HCT116 (cell line): ENCODE results near the gene COL5A1. TPM values are rescaled to one million over a fixed set of nuclear protein-coding genes. Genes with fewer than 3 reads are reported as not detected.

Experiments used
- ATAC-seq: fragments of 200-7000 bp; cut with Tn5 transposase; 2 replicates; pipeline ENCODE4 v1.9.1; 2020; ENCODE audit warnings: mild to moderate bottlenecking, moderate library complexity
- BruUV-seq: library from RNA; stranded (reverse); fragments of 400-500 nt; replicated peaks from 2 replicates; lab custom pipeline; 2021; lab: Mats Ljungman, UMichigan
- CTCF ChIA-PET: fragments of 300-600 bp; sonication (Branson Sonifier 250); formaldehyde crosslinking; loops from one replicate; lab custom pipeline; 2021; ENCODE audit warnings: antibody characterized with exemption; lab: Charles Lee
- POLR2A ChIA-PET: fragments of 300-600, 350-600 bp; sonication (Branson Sonifier 250); formaldehyde crosslinking; loops from one replicate; lab custom pipeline; 2021; ENCODE audit warnings: antibody characterized with exemption; lab: Charles Lee
- RAD21 ChIA-PET, 2 experiments: fragments of 300-600 bp; sonication (Branson Sonifier 250); formaldehyde crosslinking; loops; one replicate each; lab custom pipeline; 2023; ENCODE audit warnings: low total read pairs in 2 of 2; ENCODE audit not compliant: uncharacterized antibody in 2 of 2, unreplicated experiment in 2 of 2, low non-redundant PET in 1 of 2; lab: Charles Lee
- DNase-seq: peaks from one replicate; pipeline ENCODE4 v3.0.0-alpha.2; 2010; ENCODE audit warnings: low read depth, low spot score
- H2AFZ ChIP-seq: fragments of 200-600 bp; shearing (Covaris generic), sonication (generic); 2 replicates; pipeline ENCODE4 v1.6.1; 2017; ENCODE audit warnings: low read depth, mixed run types, mixed read lengths, antibody characterized with exemption, low read length; ENCODE audit not compliant: poor library complexity, severe bottlenecking
- H3K27ac ChIP-seq: 2 replicates; pipeline ENCODE4 v1.5.1; 2012; ENCODE audit warnings: low read depth, low read length
- H3K27me3 ChIP-seq: fragments of 200-600 bp; sonication (generic); 2 replicates; pipeline ENCODE4 v1.6.1; 2016; ENCODE audit warnings: mixed run types, low read length, mixed read lengths; ENCODE audit not compliant: insufficient read depth
- H3K36me3 ChIP-seq, 2 experiments: fragments of 200-500 bp in 1 of 2; fragments of 200-600 bp in 1 of 2; sonication (Bioruptor generic) in 1 of 2; sonication (generic) in 1 of 2; 2 replicates each; pipeline versions ENCODE4 v1.5.1 to v1.6.1; 2014 to 2016; ENCODE audit warnings: low read length in 2 of 2, inconsistent platforms in 1 of 2, mixed read lengths in 1 of 2, mixed run types in 1 of 2; ENCODE audit not compliant: insufficient read depth in 2 of 2, control insufficient read depth in 1 of 2
- H3K4me1 ChIP-seq, 2 experiments: fragments of 200-600 bp in 1 of 2; sonication (generic) in 1 of 2; 2 replicates each; pipeline versions ENCODE4 v1.5.1 to v1.6.1; 2012 to 2017; ENCODE audit warnings: low read length in 2 of 2, inconsistent platforms in 1 of 2, mild to moderate bottlenecking in 1 of 2, mixed read lengths in 1 of 2, mixed run types in 1 of 2, moderate library complexity in 1 of 2; ENCODE audit not compliant: insufficient read depth in 2 of 2, control insufficient read depth in 1 of 2
- H3K4me2 ChIP-seq: fragments of 200-600 bp; sonication (generic); 2 replicates; pipeline ENCODE4 v1.6.1; 2017; ENCODE audit warnings: mixed run types, low read length, mixed read lengths
- H3K4me3 ChIP-seq, 2 experiments: fragments of 200-600 bp in 1 of 2; sonication (generic) in 1 of 2; replicated peaks in 1 of 2; 2 replicates each; pipeline ENCODE4 v1.5.1; 2011 to 2016; ENCODE audit warnings: low read length in 2 of 2, control low read depth in 1 of 2, low read depth in 1 of 2, mild to moderate bottlenecking in 1 of 2, mixed read lengths in 1 of 2, mixed run types in 1 of 2
- H3K79me2 ChIP-seq: fragments of 200-600 bp; sonication (generic); 2 replicates; pipeline ENCODE4 v1.6.1; 2017; ENCODE audit warnings: mild to moderate bottlenecking, mixed run types, low read length, moderate library complexity, mixed read lengths; ENCODE audit not compliant: insufficient read depth
- H3K9ac ChIP-seq: fragments of 200-600 bp; sonication (generic); 2 replicates; pipeline ENCODE4 v1.6.1; 2016; ENCODE audit warnings: low read length, mixed read lengths
- H3K9me2 ChIP-seq: fragments of 200-600 bp; sonication (generic), shearing (Covaris generic); 2 replicates; pipeline ENCODE4 v1.6.1; 2017; ENCODE audit warnings: mixed run types, mild to moderate bottlenecking, moderate library complexity; ENCODE audit not compliant: insufficient read depth
- H3K9me3 ChIP-seq, 2 experiments: fragments of 200-500 bp in 1 of 2; fragments of 200-600 bp in 1 of 2; sonication (Bioruptor generic) in 1 of 2; sonication (generic) in 1 of 2; 2 replicates each; pipeline ENCODE4 v1.6.1; 2014 to 2017; ENCODE audit warnings: low read length in 2 of 2, mixed read lengths in 2 of 2, inconsistent platforms in 1 of 2, low read depth in 1 of 2, mild to moderate bottlenecking in 1 of 2, mixed run types in 1 of 2, moderate library complexity in 1 of 2; ENCODE audit not compliant: control insufficient read depth in 1 of 2, insufficient read depth in 1 of 2
- H4K20me1 ChIP-seq: fragments of 200-600 bp; sonication (generic), shearing (Covaris generic); 2 replicates; pipeline ENCODE4 v1.6.1; 2017; ENCODE audit warnings: mixed run types, mild to moderate bottlenecking, moderate library complexity; ENCODE audit not compliant: insufficient read depth
- CEBPB ChIP-seq: IDR thresholded peaks from 2 replicates; pipeline ENCODE4 v1.6.1; 2012; ENCODE audit warnings: low read depth
- RAD21 ChIP-seq: IDR thresholded peaks from 2 replicates; pipeline ENCODE4 v1.6.1; 2012; ENCODE audit warnings: low read depth, mild to moderate bottlenecking
- SP1 ChIP-seq: IDR thresholded peaks from 2 replicates; pipeline ENCODE4 v1.6.1; 2012; ENCODE audit warnings: low read depth
- SRF ChIP-seq: IDR thresholded peaks from 2 replicates; pipeline ENCODE4 v1.6.1; 2012; ENCODE audit warnings: low read depth
- TCF7L2 ChIP-seq: IDR thresholded peaks from 2 replicates; pipeline ENCODE4 v1.7.0; 2011; ENCODE audit warnings: borderline replicate concordance, inconsistent platforms; ENCODE audit not compliant: insufficient read depth, insufficient read length; ENCODE audit errors: extremely low read depth
- ZFX ChIP-seq: fragments of 450-650 bp; IDR thresholded peaks from 2 replicates; pipeline ENCODE4 v1.6.1; 2017
- intact Hi-C: fragments of 100-400 bp; cut with micrococcal nuclease; formaldehyde crosslinking; loops from 2 replicates; pipeline ENCODE4 v1.10.0; 2022
- total RNA-seq: library from RNA; stranded (reverse); gene quantifications from one replicate; pipeline ENCODE4 v1.2.1, GENCODE V29; 2021; ENCODE audit not compliant: unreplicated experiment
- TF ChIP-seq, protein P1 (sequence below): IDR thresholded peaks from 2 replicates; pipeline ENCODE4 v1.6.1; 2012
- TF ChIP-seq, protein P2 (sequence below): IDR thresholded peaks from 2 replicates; pipeline ENCODE4 v1.6.1; 2011; ENCODE audit warnings: mild to moderate bottlenecking, low read length, moderate library complexity; ENCODE audit not compliant: insufficient replicate concordance; ENCODE audit errors: extremely low read depth
- TF ChIP-seq, protein P3 (sequence below), 3 experiments: fragments of 200-600 bp in 1 of 3; sonication (generic) in 1 of 3; IDR thresholded peaks in 2 of 3; conservative IDR thresholded peaks in 1 of 3; 2 replicates each; pipeline ENCODE4 v1.5.1; 2012 to 2017; ENCODE audit warnings: low read depth in 2 of 3, low read length in 2 of 3, antibody characterized with exemption in 1 of 3, borderline replicate concordance in 1 of 3, control low read depth in 1 of 3, mild to moderate bottlenecking in 1 of 3, mixed read lengths in 1 of 3, mixed run types in 1 of 3, moderate library complexity in 1 of 3; ENCODE audit not compliant: insufficient read depth in 1 of 3

Gene COL5A1
- total RNA-seq, 1 experiment from 2014 or later, result 0.30 TPM

DNA sequence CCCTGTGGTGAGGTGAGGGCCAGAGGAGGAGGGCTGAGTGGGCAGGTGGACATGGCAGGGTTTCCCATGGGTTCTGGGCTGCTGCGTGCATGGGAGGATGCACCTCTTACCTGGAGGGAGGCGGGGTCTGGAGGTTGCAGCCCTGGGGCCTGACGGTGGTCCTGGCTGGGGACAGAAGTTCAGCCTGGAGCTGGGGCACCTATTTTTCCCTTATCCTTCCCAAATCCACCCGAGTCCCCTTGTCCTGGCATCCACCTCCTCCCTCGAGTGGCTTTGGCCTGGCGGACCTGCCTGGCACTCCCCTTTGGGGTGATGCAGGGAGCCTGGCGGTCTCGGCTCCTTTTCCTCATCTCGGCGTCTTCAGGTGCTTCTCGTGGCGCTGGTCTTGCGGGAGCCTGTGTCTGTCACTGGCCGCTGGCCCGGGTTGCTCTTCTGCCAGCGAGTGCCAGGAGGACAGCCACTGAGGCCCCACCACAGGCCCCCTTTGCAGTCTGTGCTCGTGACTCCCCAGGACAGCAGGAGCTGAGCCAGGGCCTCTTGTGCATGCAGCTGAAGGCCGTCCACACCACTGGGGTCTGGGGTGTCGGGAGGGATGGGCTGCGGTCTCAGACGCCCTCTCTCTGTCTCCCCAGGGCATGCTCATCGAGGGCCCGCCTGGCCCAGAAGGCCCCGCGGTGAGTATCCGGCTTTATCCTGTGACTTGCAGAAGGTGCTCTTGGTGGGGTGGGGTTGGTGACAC is 96.4 kb downstream of the COL5A1 start:
- intact Hi-C loops, result no loop called here
- Histone ChIP-seq H3K27ac (no peak overlapping the region), H3K4me3 (no peak overlapping the region), H3K4me2 (no peak overlapping the region), H3K9ac (no peak overlapping the region), H2AFZ (no peak overlapping the region), H3K4me1 (peaks cover 0 to 4% of the 10 kb centered on the region in 2 experiments; a peak in 1 of 4 replicates), H3K36me3 (no peaks in the 10 kb centered on the region), H3K79me2 (no peaks in the 10 kb centered on the region), H4K20me1 (no peaks in the 10 kb centered on the region), H3K9me3 (no peaks in the 10 kb centered on the region), H3K9me2 (no peaks in the 10 kb centered on the region), H3K27me3 (no peaks in the 10 kb centered on the region)
- ChIA-PET CTCF (interaction anchor here (3.0 kb wide), 1 partner anchor 40 kb away, joined by 30 read pairs; no protein-coding TSS in a partner anchor), POLR2A (no interaction called here), RAD21 (no interaction called here)
- ATAC-seq (no peak), DNase-seq (no peak)
- TF ChIP-seq TCF7L2 (no peak), CEBPB (no peak), SP1 (no peak), ZFX (no peak), SRF (no peak)
- TF ChIP-seq, protein P1, sequence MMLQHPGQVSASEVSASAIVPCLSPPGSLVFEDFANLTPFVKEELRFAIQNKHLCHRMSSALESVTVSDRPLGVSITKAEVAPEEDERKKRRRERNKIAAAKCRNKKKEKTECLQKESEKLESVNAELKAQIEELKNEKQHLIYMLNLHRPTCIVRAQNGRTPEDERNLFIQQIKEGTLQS, result no peak
- no TSS peak for BruUV-seq

DNA sequence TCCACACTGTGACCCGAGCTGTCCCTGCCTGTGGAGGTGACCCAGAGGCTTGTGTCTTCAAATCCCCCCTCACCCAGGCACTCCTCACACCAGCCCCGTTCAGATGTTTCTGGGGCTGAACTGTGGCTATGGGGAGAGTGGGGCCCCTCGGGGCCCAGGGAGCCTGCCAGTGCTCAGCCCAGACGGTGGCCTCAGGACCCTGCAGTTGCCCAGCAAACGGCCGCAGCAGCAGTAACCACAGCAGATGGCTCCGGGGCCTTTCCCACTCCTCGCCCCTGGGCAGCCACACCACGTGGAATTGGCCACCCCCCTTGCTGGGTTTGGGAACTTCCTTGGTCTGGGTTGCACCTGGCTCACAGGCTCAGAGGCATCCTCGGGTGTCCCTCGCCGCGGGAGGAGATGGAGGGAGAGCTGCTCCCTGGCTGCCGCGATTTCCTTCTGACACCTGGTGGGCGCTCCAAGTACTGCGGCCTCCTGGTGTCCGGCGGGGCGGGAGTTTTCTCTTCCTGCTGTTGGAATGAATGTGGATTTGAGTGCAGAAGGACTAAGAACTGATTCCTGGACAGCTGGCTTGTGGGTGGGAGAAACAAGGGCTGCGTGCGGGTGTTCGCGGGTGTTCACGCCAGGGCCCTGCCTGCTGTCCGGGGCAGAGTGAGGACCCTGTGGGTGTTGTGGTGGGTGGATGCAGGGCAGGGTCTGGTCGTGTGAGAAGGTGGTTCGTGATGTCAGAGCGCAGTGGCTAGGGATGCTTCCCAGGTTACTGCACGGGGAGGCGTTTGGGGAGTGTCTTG is 97.5 kb downstream of the COL5A1 start:
- Histone ChIP-seq H2AFZ (peak overlapping the region; percentile 31), H3K4me3 (no peak overlapping the region), H3K9ac (no peak overlapping the region), H3K27ac (no peak overlapping the region), H4K20me1 (no peaks in the 10 kb centered on the region), H3K4me1 (peaks cover 0 to 4% of the 10 kb centered on the region in 2 experiments; a peak in 1 of 4 replicates), H3K79me2 (no peaks in the 10 kb centered on the region), H3K9me2 (no peaks in the 10 kb centered on the region), H3K36me3 (no peaks in the 10 kb centered on the region), H3K4me2 (no peak overlapping the region), H3K9me3 (no peaks in the 10 kb centered on the region), H3K27me3 (no peaks in the 10 kb centered on the region)
- RAD21 ChIA-PET, result interaction anchor here in 1 of 2 experiments (1.5 kb wide), 1 partner anchor 41 kb away, joined by 7 read pairs; no protein-coding TSS in a partner anchor
- DNase-seq (peak; percentile 12), ATAC-seq (peak; percentile 87)
- CTCF ChIA-PET, result interaction anchor here (0.8 to 3.0 kb wide), 6 partner anchors 32 to 290 kb away, joined by 3 to 30 read pairs (median 6); no protein-coding TSS in a partner anchor
- TF ChIP-seq, protein P2, sequence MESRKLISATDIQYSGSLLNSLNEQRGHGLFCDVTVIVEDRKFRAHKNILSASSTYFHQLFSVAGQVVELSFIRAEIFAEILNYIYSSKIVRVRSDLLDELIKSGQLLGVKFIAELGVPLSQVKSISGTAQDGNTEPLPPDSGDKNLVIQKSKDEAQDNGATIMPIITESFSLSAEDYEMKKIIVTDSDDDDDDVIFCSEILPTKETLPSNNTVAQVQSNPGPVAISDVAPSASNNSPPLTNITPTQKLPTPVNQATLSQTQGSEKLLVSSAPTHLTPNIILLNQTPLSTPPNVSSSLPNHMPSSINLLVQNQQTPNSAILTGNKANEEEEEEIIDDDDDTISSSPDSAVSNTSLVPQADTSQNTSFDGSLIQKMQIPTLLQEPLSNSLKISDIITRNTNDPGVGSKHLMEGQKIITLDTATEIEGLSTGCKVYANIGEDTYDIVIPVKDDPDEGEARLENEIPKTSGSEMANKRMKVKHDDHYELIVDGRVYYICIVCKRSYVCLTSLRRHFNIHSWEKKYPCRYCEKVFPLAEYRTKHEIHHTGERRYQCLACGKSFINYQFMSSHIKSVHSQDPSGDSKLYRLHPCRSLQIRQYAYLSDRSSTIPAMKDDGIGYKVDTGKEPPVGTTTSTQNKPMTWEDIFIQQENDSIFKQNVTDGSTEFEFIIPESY, result no peak
- peak; percentile 91 for TF ChIP-seq RAD21
- TF ChIP-seq, protein P3, sequence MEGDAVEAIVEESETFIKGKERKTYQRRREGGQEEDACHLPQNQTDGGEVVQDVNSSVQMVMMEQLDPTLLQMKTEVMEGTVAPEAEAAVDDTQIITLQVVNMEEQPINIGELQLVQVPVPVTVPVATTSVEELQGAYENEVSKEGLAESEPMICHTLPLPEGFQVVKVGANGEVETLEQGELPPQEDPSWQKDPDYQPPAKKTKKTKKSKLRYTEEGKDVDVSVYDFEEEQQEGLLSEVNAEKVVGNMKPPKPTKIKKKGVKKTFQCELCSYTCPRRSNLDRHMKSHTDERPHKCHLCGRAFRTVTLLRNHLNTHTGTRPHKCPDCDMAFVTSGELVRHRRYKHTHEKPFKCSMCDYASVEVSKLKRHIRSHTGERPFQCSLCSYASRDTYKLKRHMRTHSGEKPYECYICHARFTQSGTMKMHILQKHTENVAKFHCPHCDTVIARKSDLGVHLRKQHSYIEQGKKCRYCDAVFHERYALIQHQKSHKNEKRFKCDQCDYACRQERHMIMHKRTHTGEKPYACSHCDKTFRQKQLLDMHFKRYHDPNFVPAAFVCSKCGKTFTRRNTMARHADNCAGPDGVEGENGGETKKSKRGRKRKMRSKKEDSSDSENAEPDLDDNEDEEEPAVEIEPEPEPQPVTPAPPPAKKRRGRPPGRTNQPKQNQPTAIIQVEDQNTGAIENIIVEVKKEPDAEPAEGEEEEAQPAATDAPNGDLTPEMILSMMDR (IDR thresholded peaks at IDR 0.05 in 2 of 3, conservative IDR thresholded peaks at IDR 0.05 in 1 of 3; ENCODE audit: borderline replicate concordance in 1 of 3, insufficient read depth in 1 of 3, low read depth in 2 of 3, low read length in 2 of 3), result peak; percentile 81 to 87 (median 86)
- no TSS peak for BruUV-seq
- intact Hi-C loops, result loop anchor here (1.0 kb wide), 2 partner anchors 41 to 290 kb away; no protein-coding TSS in a partner anchor
- POLR2A ChIA-PET, result no interaction called here
